Stomach smooth muscle (tissue), 2 donors: ENCODE results near the gene CTNND2.

ENCODE experiments used
- H3K27ac ChIP-seq: one replicate; pipeline ENCODE4 v1.7.0; 2013; ENCODE audit warnings: mild to moderate bottlenecking, low read length, inconsistent platforms
- H3K27me3 ChIP-seq, 2 donors: one replicate each; pipeline ENCODE4 v1.7.0; 2013; ENCODE audit warnings: low read length in 2 of 2; ENCODE audit not compliant: insufficient read depth in 2 of 2, control insufficient read depth in 1 of 2
- H3K36me3 ChIP-seq, 2 donors: one replicate each; pipeline ENCODE4 v1.7.0; 2013; ENCODE audit warnings: low read length in 2 of 2; ENCODE audit not compliant: control insufficient read depth in 2 of 2, insufficient read depth in 2 of 2
- H3K4me1 ChIP-seq: one replicate; pipeline ENCODE4 v1.7.0; 2013; ENCODE audit warnings: low read length; ENCODE audit not compliant: control insufficient read depth, insufficient read depth
- H3K4me3 ChIP-seq, 2 donors: one replicate each; pipeline ENCODE4 v1.7.0; 2013; ENCODE audit warnings: low read length in 2 of 2
- H3K9ac ChIP-seq, 2 donors: one replicate each; pipeline ENCODE4 v1.7.0; 2013; ENCODE audit warnings: low read length in 2 of 2, mild to moderate bottlenecking in 1 of 2
- H3K9me3 ChIP-seq, 2 donors: one replicate each; pipeline ENCODE4 v1.7.0; 2013; ENCODE audit warnings: low read length in 2 of 2; ENCODE audit not compliant: control insufficient read depth in 2 of 2
- donor health status: healthy.
- donor health status: Pancreatic carcinoma.

CTNND2 gene

GRCh38 chr5:11509793-11510192, 394.5 kb downstream of the CTNND2 start:
- H3K36me3 ChIP-seq: no peaks in the 10 kb centered on the region
- H3K9me3 ChIP-seq: no peaks in the 10 kb centered on the region
- H3K27ac ChIP-seq: no peak overlapping the region
- no peak overlapping the region for H3K4me3 ChIP-seq
- H3K9ac ChIP-seq: no peak overlapping the region
- H3K27me3 ChIP-seq: no peaks in the 10 kb centered on the region
- H3K4me1 ChIP-seq: no peaks in the 10 kb centered on the region

- no peaks in the 10 kb centered on the region for H3K36me3 ChIP-seq
These were observed 396.9 kb downstream of the CTNND2 start for GRCh38 chr5:11507156-11507910.

GRCh38 chr5:11504886-11505193, 399.4 kb downstream of the CTNND2 start:
- no peak overlapping the region for H3K27ac ChIP-seq
- no peaks in the 10 kb centered on the region for H3K9me3 ChIP-seq
- no peak overlapping the region for H3K4me3 ChIP-seq
- H3K27me3 ChIP-seq: no peaks in the 10 kb centered on the region
- no peaks in the 10 kb centered on the region for H3K36me3 ChIP-seq
- no peak overlapping the region for H3K9ac ChIP-seq
- no peaks in the 10 kb centered on the region for H3K4me1 ChIP-seq

More at GRCh38 chr5:11507156-11507910, 396.9 kb downstream of the CTNND2 start:
- no peak overlapping the region for H3K4me3 ChIP-seq
- no peaks in the 10 kb centered on the region for H3K4me1 ChIP-seq
- no peak overlapping the region for H3K27ac ChIP-seq
- no peak overlapping the region for H3K9ac ChIP-seq
- H3K9me3 ChIP-seq: no peaks in the 10 kb centered on the region
- H3K27me3 ChIP-seq: no peaks in the 10 kb centered on the region

GRCh38 chr5:11504065-11504885, 400.0 kb downstream of the CTNND2 start:
- H3K4me1 ChIP-seq: no peaks in the 10 kb centered on the region
- H3K27me3 ChIP-seq: no peaks in the 10 kb centered on the region
- H3K27ac ChIP-seq: no peak overlapping the region
- no peaks in the 10 kb centered on the region for H3K9me3 ChIP-seq
- H3K36me3 ChIP-seq: no peaks in the 10 kb centered on the region
- no peak overlapping the region for H3K4me3 ChIP-seq
- no peak overlapping the region for H3K9ac ChIP-seq

GRCh38 chr5:11502783-11503182, 401.5 kb downstream of the CTNND2 start:
- Histone ChIP-seq H3K27me3 (no peaks in the 10 kb centered on the region), H3K4me1 (no peaks in the 10 kb centered on the region), H3K36me3 (no peaks in the 10 kb centered on the region), H3K4me3 (no peak overlapping the region), H3K27ac (no peak overlapping the region), H3K9ac (no peak overlapping the region), H3K9me3 (no peaks in the 10 kb centered on the region)

- Histone ChIP-seq H3K4me3 (no peak overlapping the region), H3K27ac (no peak overlapping the region), H3K36me3 (no peaks in the 10 kb centered on the region), H3K4me1 (no peaks in the 10 kb centered on the region), H3K9ac (no peak overlapping the region), H3K9me3 (no peaks in the 10 kb centered on the region), H3K27me3 (no peaks in the 10 kb centered on the region)
These were observed 406.6 kb downstream of the CTNND2 start for GRCh38 chr5:11497651-11498050.

- no peaks in the 10 kb centered on the region for H3K27me3 ChIP-seq
- H3K27ac ChIP-seq: no peak overlapping the region
- no peaks in the 10 kb centered on the region for H3K9me3 ChIP-seq
- no peak overlapping the region for H3K9ac ChIP-seq
- H3K36me3 ChIP-seq: no peaks in the 10 kb centered on the region
- H3K4me3 ChIP-seq: no peak overlapping the region
- H3K4me1 ChIP-seq: no peaks in the 10 kb centered on the region
These were observed 408.0 kb downstream of the CTNND2 start for GRCh38 chr5:11496137-11496719.

GRCh38 chr5:11494340-11494739, 409.9 kb downstream of the CTNND2 start:
- Histone ChIP-seq H3K4me3 (no peak overlapping the region), H3K27ac (no peak overlapping the region), H3K9ac (no peak overlapping the region), H3K4me1 (no peaks in the 10 kb centered on the region), H3K9me3 (no peaks in the 10 kb centered on the region), H3K27me3 (no peaks in the 10 kb centered on the region), H3K36me3 (no peaks in the 10 kb centered on the region)

- H3K27me3 ChIP-seq: no peaks in the 10 kb centered on the region
- H3K27ac ChIP-seq: no peak overlapping the region
- H3K36me3 ChIP-seq: no peaks in the 10 kb centered on the region
- H3K4me1 ChIP-seq: no peaks in the 10 kb centered on the region
- no peaks in the 10 kb centered on the region for H3K9me3 ChIP-seq
- no peak overlapping the region for H3K4me3 ChIP-seq
- H3K9ac ChIP-seq: no peak overlapping the region
These were observed 412.7 kb downstream of the CTNND2 start for GRCh38 chr5:11491404-11492075.

GRCh38 chr5:11483630-11484029, 420.6 kb downstream of the CTNND2 start:
- no peak overlapping the region for H3K4me3 ChIP-seq
- peaks cover 0 to 3% of the 10 kb centered on the region in 2 donors for H3K27me3 ChIP-seq
- no peaks in the 10 kb centered on the region for H3K36me3 ChIP-seq
- no peaks in the 10 kb centered on the region for H3K9me3 ChIP-seq
- H3K4me1 ChIP-seq: no peaks in the 10 kb centered on the region
- H3K9ac ChIP-seq: no peak overlapping the region
- no peak overlapping the region for H3K27ac ChIP-seq
